Endodermal cell (in vitro differentiated cells): Measurements from ENCODE around the gene PLEKHO1. TPM values are rescaled to one million over a fixed set of nuclear protein-coding genes. Genes with fewer than 3 reads are reported as not detected.

Experiments
- DNase-seq: peaks from one replicate; pipeline ENCODE4 v3.0.0-alpha.2; 2017
- H3K27ac ChIP-seq: 2 replicates; pipeline ENCODE4 v1.5.1; 2013; ENCODE audit warnings: mild to moderate bottlenecking, low read depth, low read length, moderate library complexity
- H3K27me3 ChIP-seq: 2 replicates; pipeline ENCODE4 v1.6.1; 2013; ENCODE audit warnings: mild to moderate bottlenecking, low read length, moderate library complexity; ENCODE audit not compliant: insufficient read depth, control insufficient read depth, poor library complexity, severe bottlenecking
- H3K36me3 ChIP-seq: 2 replicates; pipeline ENCODE4 v1.7.0; 2013; ENCODE audit warnings: mild to moderate bottlenecking, low read length, moderate library complexity; ENCODE audit not compliant: control insufficient read depth, insufficient read depth
- H3K4me1 ChIP-seq: one replicate; pipeline ENCODE4 v1.7.0; 2013; ENCODE audit warnings: low read length; ENCODE audit not compliant: control insufficient read depth, insufficient read depth
- H3K4me3 ChIP-seq: 2 replicates; pipeline ENCODE4 v1.5.1; 2013; ENCODE audit warnings: mild to moderate bottlenecking, low read length, moderate library complexity
- H3K9ac ChIP-seq: 2 replicates; pipeline ENCODE4 v1.6.1; 2013; ENCODE audit warnings: mild to moderate bottlenecking, low read length, moderate library complexity; ENCODE audit not compliant: poor library complexity, severe bottlenecking; ENCODE audit errors: extremely low read depth
- H3K9me3 ChIP-seq: 2 replicates; pipeline ENCODE4 v1.6.1; 2013; ENCODE audit warnings: mild to moderate bottlenecking, low read length, moderate library complexity; ENCODE audit not compliant: control insufficient read depth
- H3K27ac Mint-ChIP-seq: 2 replicates; pipeline ENCODE4 v1.8.0; 2020; ENCODE audit warnings: mixed read lengths
- H3K27me3 Mint-ChIP-seq: 2 replicates; pipeline ENCODE4 v1.8.0; 2021; ENCODE audit warnings: mild to moderate bottlenecking, mixed read lengths; ENCODE audit not compliant: insufficient read depth
- H3K36me3 Mint-ChIP-seq: 2 replicates; pipeline ENCODE4 v1.8.0; 2020; ENCODE audit warnings: low read depth, mixed read lengths
- H3K4me1 Mint-ChIP-seq: 2 replicates; pipeline ENCODE4 v1.8.0; 2020; ENCODE audit warnings: mixed read lengths
- H3K4me3 Mint-ChIP-seq: 2 replicates; pipeline ENCODE4 v1.8.0; 2020; ENCODE audit warnings: mild to moderate bottlenecking, moderate library complexity, mixed read lengths
- H3K9me3 Mint-ChIP-seq: 2 replicates; pipeline ENCODE4 v1.8.0; 2020; ENCODE audit warnings: mild to moderate bottlenecking, mixed read lengths
- CTCF ChIP-seq: fragments of 200-600 bp; sonication (generic); conservative IDR thresholded peaks from 2 replicates; pipeline ENCODE4 v1.5.0; 2021; ENCODE audit warnings: antibody characterized with exemption, mild to moderate bottlenecking
- WGBS, 2 experiments: methylation state at CpG; one replicate each; pipeline versions ENCODE4 v1.1.5 to v1.1.7; 2013; ENCODE audit warnings: missing lambda C conversion rate in 2 of 2, mixed read lengths in 1 of 2; ENCODE audit not compliant: insufficient coverage in 1 of 2, insufficient read length in 1 of 2; 5-methylcytosine and 5-hydroxymethylcytosine counted together
- total RNA-seq, 2 donors: library from RNA; stranded (reverse); fragmentation: NEBNext Ultra II Directional in 1 of 2; extraction: Animal tissue kit (Norgen Biotek cat#: 25700) in 1 of 2; gene quantifications; 2 replicates in 1 of 2; 3 replicates in 1 of 2; pipeline ENCODE4 v1.2.1, GENCODE V29; 2021

The PLEKHO1 gene
- total RNA-seq, 2 donors from 2014 or later = 42.9 to 46.0 TPM

- no peak overlapping the region for H3K27ac ChIP-seq
- Mint-ChIP-seq H3K9me3 (no peaks in the 10 kb centered on the region), H3K27ac (no peak overlapping the region), H3K4me3 (no peak overlapping the region), H3K36me3 (peaks cover 58% of the 10 kb centered on the region), H3K4me1 (peaks cover 14% of the 10 kb centered on the region), H3K27me3 (no peaks in the 10 kb centered on the region)
- peaks cover 57% of the 10 kb centered on the region for H3K36me3 ChIP-seq
- no peaks in the 10 kb centered on the region for H3K27me3 ChIP-seq
- no peak for TF ChIP-seq CTCF
- no peaks in the 10 kb centered on the region for H3K9me3 ChIP-seq
- no peak overlapping the region for H3K9ac ChIP-seq
- WGBS, 2 experiments = 95 to 100% methylated on average over 1 to 4 of the region's 4 CpGs
- no peak overlapping the region for H3K4me3 ChIP-seq
- no peak for DNase-seq
- H3K4me1 ChIP-seq = no peaks in the 10 kb centered on the region
Measured at GRCh38 chr1:150154143-150154542, 4.4 kb downstream of the PLEKHO1 start.

GRCh38 chr1:150155413-150156071 lies 5.8 kb downstream of the PLEKHO1 start:
- H3K4me1 ChIP-seq = no peaks in the 10 kb centered on the region
- peaks cover 57% of the 10 kb centered on the region for H3K36me3 ChIP-seq
- Mint-ChIP-seq H3K27me3 (no peaks in the 10 kb centered on the region), H3K27ac (no peak overlapping the region), H3K9me3 (no peaks in the 10 kb centered on the region), H3K36me3 (peaks cover 63% of the 10 kb centered on the region), H3K4me3 (no peak overlapping the region), H3K4me1 (peaks cover 15% of the 10 kb centered on the region)
- no peak for DNase-seq
- no peak overlapping the region for H3K27ac ChIP-seq
- no peak for TF ChIP-seq CTCF
- H3K27me3 ChIP-seq = no peaks in the 10 kb centered on the region
- WGBS, 2 experiments = 96 to 100% methylated on average over 1 to 13 of the region's 13 CpGs
- no peak overlapping the region for H3K9ac ChIP-seq
- no peak overlapping the region for H3K4me3 ChIP-seq
- no peaks in the 10 kb centered on the region for H3K9me3 ChIP-seq

- Histone ChIP-seq H3K27ac (no peak overlapping the region), H3K27me3 (no peaks in the 10 kb centered on the region), H3K9ac (no peak overlapping the region), H3K9me3 (no peaks in the 10 kb centered on the region), H3K4me3 (no peak overlapping the region), H3K4me1 (no peaks in the 10 kb centered on the region), H3K36me3 (peaks cover 57% of the 10 kb centered on the region)
- Mint-ChIP-seq H3K36me3 (peaks cover 63% of the 10 kb centered on the region), H3K27me3 (no peaks in the 10 kb centered on the region), H3K27ac (no peak overlapping the region), H3K4me3 (no peak overlapping the region), H3K9me3 (no peaks in the 10 kb centered on the region), H3K4me1 (peaks cover 14% of the 10 kb centered on the region)
- TF ChIP-seq CTCF = no peak
- 96 to 98% methylated on average over 8 to 16 of the region's 16 CpGs for WGBS, 2 experiments
- DNase-seq = no peak
Measured at GRCh38 chr1:150156868-150157603, 7.3 kb downstream of the PLEKHO1 start.
